GM23248 (cell line): Measurements from ENCODE around the gene THADA. TPM values are rescaled to one million over a fixed set of nuclear protein-coding genes. Genes with fewer than 3 reads are reported as not detected.

Experiments used
- DNase-seq: peaks from one replicate; pipeline ENCODE4 v3.0.0-alpha.2; 2015
- H2AFZ ChIP-seq: fragments of 200-600 bp; sonication (generic); 2 replicates; pipeline ENCODE4 v1.6.1; 2016; ENCODE audit warnings: antibody characterized with exemption
- H3F3A ChIP-seq: fragments of 200-600 bp; sonication (generic); 2 replicates; pipeline ENCODE4 v1.6.1; 2016; ENCODE audit warnings: mild to moderate bottlenecking, antibody characterized with exemption, mixed run types; ENCODE audit not compliant: insufficient read depth
- H3K27ac ChIP-seq: fragments of 200-600 bp; sonication (generic); 2 replicates; pipeline ENCODE4 v1.5.1; 2016; ENCODE audit warnings: mild to moderate bottlenecking
- H3K27me3 ChIP-seq: fragments of 200-600 bp; sonication (generic); replicated peaks from 2 replicates; pipeline ENCODE4 v1.6.1; 2016; ENCODE audit warnings: mild to moderate bottlenecking; ENCODE audit not compliant: insufficient read depth
- H3K36me3 ChIP-seq: fragments of 200-600 bp; sonication (generic); 2 replicates; pipeline ENCODE4 v1.6.1; 2016; ENCODE audit warnings: low read depth, mild to moderate bottlenecking
- H3K4me1 ChIP-seq: fragments of 200-600 bp; sonication (generic); 2 replicates; pipeline ENCODE4 v1.6.1; 2016; ENCODE audit warnings: mild to moderate bottlenecking; ENCODE audit not compliant: insufficient read depth
- H3K4me2 ChIP-seq: fragments of 200-600 bp; sonication (generic); one replicate; pipeline ENCODE4 v1.6.1; 2016; ENCODE audit warnings: mild to moderate bottlenecking; ENCODE audit not compliant: unreplicated experiment
- H3K4me3 ChIP-seq: fragments of 200-600 bp; sonication (generic); 2 replicates; pipeline ENCODE4 v1.5.1; 2016; ENCODE audit warnings: mild to moderate bottlenecking
- H3K79me2 ChIP-seq: fragments of 200-600 bp; sonication (generic); 2 replicates; pipeline ENCODE4 v1.6.1; 2016; ENCODE audit warnings: mild to moderate bottlenecking; ENCODE audit not compliant: insufficient read depth
- H3K9ac ChIP-seq: fragments of 200-600 bp; sonication (generic); 2 replicates; pipeline ENCODE4 v1.6.1; 2016; ENCODE audit warnings: mild to moderate bottlenecking
- H3K9me2 ChIP-seq: fragments of 200-600 bp; sonication (generic); 2 replicates; pipeline ENCODE4 v1.6.1; 2016; ENCODE audit warnings: mixed run types, mild to moderate bottlenecking, moderate library complexity; ENCODE audit not compliant: insufficient read depth
- H3K9me3 ChIP-seq: fragments of 200-600 bp; sonication (generic); one replicate; pipeline ENCODE4 v1.6.1; 2017; ENCODE audit warnings: low read depth
- H4K20me1 ChIP-seq: fragments of 200-600 bp; sonication (generic); 2 replicates; pipeline ENCODE4 v1.6.0; 2016; ENCODE audit not compliant: insufficient read depth
- EZH2 ChIP-seq: fragments of 200-600 bp; sonication (generic); IDR thresholded peaks from 2 replicates; pipeline ENCODE4 v1.6.1; 2018; ENCODE audit warnings: antibody characterized with exemption, mild to moderate bottlenecking; ENCODE audit not compliant: insufficient read depth, poor library complexity, severe bottlenecking
- EZH2phosphoT487 ChIP-seq: fragments of 200-600 bp; sonication (generic); IDR thresholded peaks from 2 replicates; pipeline ENCODE4 v1.6.1; 2018; ENCODE audit warnings: antibody characterized with exemption, moderate library complexity, mild to moderate bottlenecking, low read depth; ENCODE audit not compliant: insufficient read depth
- WGBS, 2 experiments: methylation state at CpG; one replicate each; pipeline ENCODE4 v1.1.6; 2015 to 2017; ENCODE audit warnings: low lambda C conversion rate in 2 of 2, low coverage in 1 of 2; ENCODE audit errors: missing lambda C conversion rate in 2 of 2; 5-methylcytosine and 5-hydroxymethylcytosine counted together
- in situ Hi-C: fragments of 300-500 bp; cut with MboI; formaldehyde crosslinking; loops from 2 replicates; pipeline ENCODE4 v1.15.0; 2020
- polyA plus RNA-seq: library from polyadenylated mRNA; unstranded; fragments of >200 nt; fragmentation: Nextera tagmentation; extraction: Ambion mirVana; gene quantifications from 2 replicates; pipeline ENCODE4 v1.2.1, GENCODE V29; 2016
- total RNA-seq: library from RNA; depleted of rRNA; stranded (reverse); fragments of >200 nt; shearing (Covaris generic); gene quantifications from 2 replicates; pipeline ENCODE4 v1.2.3, GENCODE V29; 2014

THADA gene
- total and polyA plus RNA-seq, 2 experiments from 2014 or later, result 14.1 to 15.8 TPM

DNA sequence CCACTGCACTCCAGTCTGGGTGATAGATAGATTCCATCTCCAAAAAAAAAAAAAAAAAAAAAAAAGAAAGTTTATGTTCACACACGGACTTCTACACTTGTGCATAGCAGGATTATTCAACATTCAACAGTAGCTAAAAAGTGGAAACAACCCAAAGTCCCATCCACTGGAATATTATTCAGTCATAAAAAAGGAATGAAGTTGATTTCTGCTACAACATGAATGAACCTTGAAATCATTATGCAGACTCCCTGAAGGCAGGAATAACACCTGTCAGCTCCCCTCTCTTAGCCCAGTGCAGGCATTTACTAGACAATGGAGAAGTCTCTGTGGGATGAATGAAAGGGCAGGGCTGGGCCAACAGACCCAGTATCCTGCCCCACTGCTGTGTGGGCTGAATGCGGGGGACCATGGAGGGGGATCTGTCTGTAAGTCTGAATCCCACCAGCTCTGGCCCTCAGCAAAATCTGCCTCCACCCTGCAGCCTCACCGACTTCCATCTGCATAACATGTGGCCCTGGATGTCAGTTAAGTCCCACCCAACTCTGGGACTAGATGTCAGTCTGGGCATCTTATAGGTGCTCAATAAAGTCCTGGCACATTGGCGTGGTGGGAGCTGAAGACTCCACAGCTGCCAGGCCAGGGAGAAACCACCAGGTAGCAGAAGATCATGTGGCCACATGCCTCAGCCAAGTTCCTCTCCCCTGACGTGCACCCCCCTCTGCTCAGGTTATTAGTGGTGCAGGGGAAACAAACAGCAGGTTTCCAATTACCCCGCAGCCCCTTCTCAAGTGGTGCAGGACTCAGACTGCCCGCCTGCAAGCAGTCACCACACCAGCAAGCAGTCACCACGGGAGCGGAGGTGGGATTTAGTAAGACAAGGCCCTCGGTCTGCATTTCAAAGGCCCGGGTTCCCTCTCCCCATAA lies 378.3 kb downstream of the THADA start:
- Histone ChIP-seq H3K9me2 (no peaks in the 10 kb centered on the region), H3K27me3 (no peaks in the 10 kb centered on the region), H3K36me3 (peaks cover 5% of the 10 kb centered on the region), H3K27ac (peak overlapping the region; percentile 93), H2AFZ (peak overlapping the region; percentile 77), H3F3A (peaks cover 31% of the 10 kb centered on the region), H3K9ac (peak overlapping the region; percentile 96), H4K20me1 (no peaks in the 10 kb centered on the region), H3K9me3 (no peaks in the 10 kb centered on the region), H3K4me3 (no peak overlapping the region), H3K4me1 (peaks cover 37% of the 10 kb centered on the region), H3K79me2 (peaks cover 8% of the 10 kb centered on the region), H3K4me2 (peak overlapping the region; percentile 27)
- DNase-seq, result peak; percentile 25
- in situ Hi-C loops, result loop anchor here (10.0 kb wide), 1 partner anchor 73 kb away; no protein-coding TSS in a partner anchor
- TF ChIP-seq EZH2, result no peak
- no peak for TF ChIP-seq EZH2phosphoT487
- WGBS, 2 experiments, result 46 to 54% methylated on average over 11 of the region's 11 CpGs

DNA sequence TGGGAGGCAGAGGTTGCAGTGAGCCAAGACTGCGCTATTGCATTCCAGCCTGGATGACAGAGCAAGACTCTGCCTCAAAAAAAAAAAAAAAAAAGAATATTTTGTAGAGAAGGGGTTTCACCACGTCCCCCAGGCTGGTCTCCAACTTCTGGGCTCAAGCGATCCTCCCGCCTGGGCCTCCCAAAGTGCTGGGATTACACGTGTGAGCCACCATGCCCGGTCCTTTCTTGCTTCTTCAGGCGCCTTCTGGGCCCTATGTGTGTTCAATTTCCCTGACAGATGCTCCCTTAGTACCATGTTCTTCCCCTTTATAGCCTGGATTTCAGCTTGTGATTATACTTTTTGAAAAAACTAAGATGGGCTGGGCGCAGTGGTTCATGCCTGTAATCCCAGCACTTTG lies 379.2 kb downstream of the THADA start:
- in situ Hi-C loops, result loop anchor here (10.0 kb wide), 1 partner anchor 72 kb away; no protein-coding TSS in a partner anchor
- Histone ChIP-seq H3K9me2 (no peaks in the 10 kb centered on the region), H3K79me2 (0 out of 2 replicates have a peak, but pooled peaks cover 3% of the 10 kb centered on the region)

DNA sequence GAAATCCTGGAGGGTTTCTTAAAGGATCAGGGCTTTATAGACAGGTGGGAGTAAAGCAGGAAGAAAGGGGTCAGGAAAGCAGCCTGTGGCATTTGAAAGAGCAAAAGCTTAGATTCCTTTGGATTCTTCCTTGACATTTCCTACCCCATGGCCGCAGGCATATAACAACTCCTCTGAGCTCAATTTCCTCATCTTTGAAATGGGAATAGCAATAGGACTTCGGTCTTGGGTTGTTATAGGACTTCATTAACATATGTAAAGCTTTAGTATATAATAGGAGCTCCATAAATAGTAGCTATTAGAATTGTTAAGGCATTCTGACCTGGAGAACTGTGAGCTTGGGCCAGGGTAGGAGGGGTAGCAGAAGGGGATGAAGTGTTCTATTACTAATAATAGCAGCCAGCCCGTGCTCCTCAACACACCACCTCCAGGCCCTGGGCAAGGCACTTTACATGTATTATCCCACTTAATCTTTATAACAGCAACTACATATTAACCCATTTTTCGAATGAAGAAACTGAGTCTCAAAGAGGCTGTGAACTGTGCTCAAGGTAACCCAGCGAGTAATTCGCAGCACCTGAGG lies 380.1 kb downstream of the THADA start:
- Histone ChIP-seq H3K4me3 (no peak overlapping the region), H3F3A (peaks cover 14% of the 10 kb centered on the region), H2AFZ (no peak overlapping the region), H3K79me2 (0 out of 2 replicates have a peak, but pooled peaks cover 3% of the 10 kb centered on the region), H3K9ac (no peak overlapping the region), H3K27ac (no peak overlapping the region), H4K20me1 (no peaks in the 10 kb centered on the region), H3K36me3 (no peaks in the 10 kb centered on the region), H3K9me2 (no peaks in the 10 kb centered on the region), H3K4me1 (peaks cover 23% of the 10 kb centered on the region), H3K27me3 (no peaks in the 10 kb centered on the region), H3K9me3 (no peaks in the 10 kb centered on the region), H3K4me2 (no peak overlapping the region)
- in situ Hi-C loops, result loop anchor here (10.0 kb wide), 1 partner anchor 71 kb away; no protein-coding TSS in a partner anchor
- 84 to 90% methylated on average over 6 of the region's 6 CpGs for WGBS, 2 experiments
- no peak for DNase-seq
- no peak for TF ChIP-seq EZH2phosphoT487
- TF ChIP-seq EZH2, result no peak

More for the DNA sequence above, 379.2 kb downstream of the THADA start:
- H3K4me2 ChIP-seq, result no peak overlapping the region
- no peaks in the 10 kb centered on the region for H4K20me1 ChIP-seq
- no peak overlapping the region for H3K4me3 ChIP-seq
- 88 to 89% methylated on average over 8 of the region's 8 CpGs for WGBS, 2 experiments
- peaks cover 22% of the 10 kb centered on the region for H3F3A ChIP-seq
- no peak for DNase-seq
- no peak overlapping the region for H3K9ac ChIP-seq
- TF ChIP-seq EZH2, result no peak
- no peak overlapping the region for H2AFZ ChIP-seq
- H3K27ac ChIP-seq, result no peak overlapping the region
- no peaks in the 10 kb centered on the region for H3K36me3 ChIP-seq
- peaks cover 32% of the 10 kb centered on the region for H3K4me1 ChIP-seq
- no peaks in the 10 kb centered on the region for H3K27me3 ChIP-seq
- no peaks in the 10 kb centered on the region for H3K9me3 ChIP-seq

DNA sequence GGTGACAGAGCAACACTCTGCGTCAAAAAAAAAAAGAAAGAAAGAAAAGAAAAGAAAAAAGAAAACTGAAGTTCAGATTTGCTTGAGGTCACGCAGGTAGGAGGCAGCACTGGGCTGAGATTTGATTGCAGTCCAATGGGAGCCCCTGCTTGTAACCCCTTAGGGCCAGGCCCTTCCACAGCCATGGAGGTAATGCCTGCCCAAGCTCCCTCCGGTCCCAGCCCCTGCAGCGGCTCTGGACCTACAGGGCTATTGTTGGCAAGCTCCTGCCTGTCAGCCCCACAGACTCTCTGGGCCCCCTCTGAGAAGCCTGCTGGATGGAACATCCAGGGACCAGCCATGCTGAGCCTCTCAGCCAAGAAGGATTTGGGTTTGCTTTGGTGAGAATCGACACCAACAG lies 381.6 kb downstream of the THADA start:
- H3F3A ChIP-seq, result 0 out of 2 replicates have a peak, but pooled peaks cover 4% of the 10 kb centered on the region
- H3K9ac ChIP-seq, result no peak overlapping the region
- no peak overlapping the region for H2AFZ ChIP-seq
- in situ Hi-C loops, result loop anchor here (10.0 kb wide), 1 partner anchor 69 kb away; no protein-coding TSS in a partner anchor
- no peaks in the 10 kb centered on the region for H3K9me3 ChIP-seq
- H3K36me3 ChIP-seq, result no peaks in the 10 kb centered on the region
- no peak overlapping the region for H3K27ac ChIP-seq
- H3K4me2 ChIP-seq, result no peak overlapping the region
- 80 to 87% methylated on average over 5 of the region's 5 CpGs for WGBS, 2 experiments
- H4K20me1 ChIP-seq, result no peaks in the 10 kb centered on the region
- peaks cover 19% of the 10 kb centered on the region for H3K4me1 ChIP-seq
- no peaks in the 10 kb centered on the region for H3K9me2 ChIP-seq
- H3K4me3 ChIP-seq, result no peak overlapping the region
- H3K79me2 ChIP-seq, result 0 out of 2 replicates have a peak, but pooled peaks cover 2% of the 10 kb centered on the region
- TF ChIP-seq EZH2phosphoT487, result no peak
- no peak for TF ChIP-seq EZH2
- DNase-seq, result no peak
- H3K27me3 ChIP-seq, result no peaks in the 10 kb centered on the region
